Naive thymus-derived CD4-positive, alpha-beta T cell (primary cell): Measurements from ENCODE around the gene UTP4. TPM values are rescaled to one million over a fixed set of nuclear protein-coding genes. Genes with fewer than 3 reads are reported as not detected.

Experiments used
- ATAC-seq: fragments of 150-1000 bp; cut with Tn5 transposase; 2 replicates; pipeline ENCODE4 v1.10.0; 2021; ENCODE audit warnings: mild to moderate bottlenecking, moderate library complexity
- CTCF ChIA-PET: fragments of 350-600 bp; sonication (Branson Sonifier 250); formaldehyde crosslinking; loops from one replicate; lab custom pipeline; 2021; ENCODE audit warnings: antibody characterized with exemption; lab: Charles Lee
- POLR2A ChIA-PET: fragments of 350-600 bp; sonication (Branson Sonifier 250); formaldehyde crosslinking; loops from one replicate; lab custom pipeline; 2021; ENCODE audit warnings: antibody characterized with exemption, inconsistent platforms; lab: Charles Lee
- DNase-seq, 9 donors: peaks; one replicate each; pipeline versions ENCODE4 v3.0.0 to v3.0.0-alpha.2; 2020 to 2022; ENCODE audit warnings: mixed read lengths in 1 of 9
- H3K27ac ChIP-seq: one replicate; pipeline ENCODE4 v1.7.0; 2013; ENCODE audit warnings: mild to moderate bottlenecking, low read depth, low read length, moderate library complexity
- H3K27me3 ChIP-seq, 2 donors: one replicate each; pipeline ENCODE4 v1.7.0; 2013; ENCODE audit warnings: low read length in 2 of 2, mild to moderate bottlenecking in 2 of 2, moderate library complexity in 2 of 2; ENCODE audit not compliant: control insufficient read depth in 2 of 2, insufficient read depth in 2 of 2
- H3K36me3 ChIP-seq, 3 experiments: 1 replicate in 2 of 3; 2 replicates in 1 of 3; pipeline ENCODE4 v1.7.0; 2013; ENCODE audit warnings: low read length in 3 of 3, mild to moderate bottlenecking in 3 of 3, moderate library complexity in 1 of 3; ENCODE audit not compliant: insufficient read depth in 3 of 3, control insufficient read depth in 2 of 3
- H3K4me1 ChIP-seq, 2 donors: one replicate each; pipeline ENCODE4 v1.7.0; 2013; ENCODE audit warnings: low read length in 2 of 2, mild to moderate bottlenecking in 2 of 2, moderate library complexity in 1 of 2; ENCODE audit not compliant: control insufficient read depth in 2 of 2, insufficient read depth in 2 of 2
- H3K4me3 ChIP-seq: 2 replicates; pipeline ENCODE4 v1.7.0; 2013; ENCODE audit warnings: mild to moderate bottlenecking, low read length
- H3K9me3 ChIP-seq, 3 experiments: 1 replicate in 2 of 3; 2 replicates in 1 of 3; pipeline ENCODE4 v1.7.0; 2013; ENCODE audit warnings: low read length in 3 of 3; ENCODE audit not compliant: control insufficient read depth in 2 of 3
- H3K27ac Mint-ChIP-seq, 9 donors: one replicate each; pipeline ENCODE4 v1.8.0; 2020 to 2022; ENCODE audit warnings: mixed read lengths in 9 of 9, mild to moderate bottlenecking in 8 of 9, moderate library complexity in 5 of 9, inconsistent platforms in 2 of 9
- H3K27me3 Mint-ChIP-seq, 5 donors: one replicate each; pipeline ENCODE4 v1.8.0; 2021 to 2022; ENCODE audit warnings: mixed read lengths in 5 of 5, mild to moderate bottlenecking in 1 of 5
- H3K36me3 Mint-ChIP-seq, 5 donors: one replicate each; pipeline ENCODE4 v1.8.0; 2020 to 2022; ENCODE audit warnings: mixed read lengths in 5 of 5, mild to moderate bottlenecking in 3 of 5, inconsistent platforms in 1 of 5
- H3K4me1 Mint-ChIP-seq, 7 donors: one replicate each; pipeline ENCODE4 v1.8.0; 2020 to 2022; ENCODE audit warnings: mixed read lengths in 7 of 7, mild to moderate bottlenecking in 3 of 7, inconsistent platforms in 1 of 7
- H3K4me3 Mint-ChIP-seq, 10 donors: one replicate each; pipeline ENCODE4 v1.8.0; 2020 to 2022; ENCODE audit warnings: mild to moderate bottlenecking in 10 of 10, mixed read lengths in 10 of 10, moderate library complexity in 6 of 10, inconsistent platforms in 2 of 10
- H3K9me3 Mint-ChIP-seq, 11 donors: one replicate each; pipeline ENCODE4 v1.8.0; 2020 to 2022; ENCODE audit warnings: mixed read lengths in 11 of 11, mild to moderate bottlenecking in 4 of 11, inconsistent platforms in 1 of 11, moderate library complexity in 1 of 11
- intact Hi-C, 2 donors: fragments of 100-400 bp; cut with micrococcal nuclease; formaldehyde crosslinking; loops; one replicate each; pipeline ENCODE4 v1.15.1; 2023
- polyA plus RNA-seq, 2 donors: library from polyadenylated mRNA; unstranded; fragments of 300-500 nt; fragmentation: Illumina TruSeq; gene quantifications; one replicate each; pipeline ENCODE4 v1.2.3, GENCODE V29; 2021
- total RNA-seq, 6 experiments: library from RNA in 5 of 6; stranded (reverse) in 5 of 6; gene quantifications; 1 replicate in 5 of 6; 2 replicates in 1 of 6; pipeline ENCODE4 v1.2.3 and lab custom pipeline; 2021 to 2026

UTP4 gene
- total and polyA plus RNA-seq, 7 experiments from 2014 or later: 31.9 to 82.0 (median 42.9) TPM

DNA sequence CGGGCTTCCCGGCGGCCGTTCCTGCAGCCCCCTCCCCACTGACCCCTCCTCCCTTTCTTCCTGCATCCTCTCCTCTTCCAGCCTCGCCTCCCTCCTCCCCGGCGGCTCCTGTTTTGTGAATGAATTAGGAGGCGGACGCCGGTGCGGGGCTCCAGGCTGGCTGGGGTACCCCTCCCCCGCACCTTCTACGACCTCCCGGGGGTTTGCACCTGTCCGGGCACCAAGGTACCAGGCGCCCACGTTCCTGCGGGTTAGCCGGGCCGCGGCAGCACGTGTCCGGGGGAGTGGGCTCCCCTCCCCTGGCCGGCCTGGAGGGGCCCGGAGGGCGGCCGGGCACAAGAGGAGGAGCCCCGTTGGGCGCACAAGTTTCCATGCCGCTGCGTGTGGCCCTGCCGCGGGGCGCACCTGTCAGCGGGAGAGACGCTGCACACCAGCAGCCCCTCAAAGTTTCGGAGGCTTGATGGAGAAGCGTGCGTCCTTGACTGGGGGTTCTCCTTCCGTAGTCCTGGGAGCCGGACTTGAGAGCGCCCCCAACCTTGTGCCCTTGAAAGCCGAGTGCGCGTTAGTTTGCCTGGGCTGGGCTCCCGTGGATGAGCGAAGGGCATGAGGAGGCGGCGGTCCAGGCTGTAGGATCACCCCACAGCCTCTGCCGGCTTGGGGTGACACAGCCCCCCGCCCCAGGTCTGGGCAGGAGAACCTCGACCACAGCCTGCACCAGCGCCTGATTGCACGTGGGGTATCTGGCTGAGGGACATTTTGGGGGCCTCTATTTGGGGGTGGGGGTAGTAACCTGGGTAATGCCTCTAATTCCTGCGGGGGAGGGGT is 25.7 kb upstream of the UTP4 start:
- peak overlapping the region in 2 of 9 donors; percentile 30 to 62 for H3K27ac Mint-ChIP-seq
- H3K4me1 Mint-ChIP-seq: peaks cover 12 to 26% (median 22%) of the 10 kb centered on the region in 7 donors
- Histone ChIP-seq H3K36me3 (peaks cover 0 to 13% (median 0%) of the 10 kb centered on the region in 3 experiments), H3K9me3 (no peaks in the 10 kb centered on the region), H3K4me3 (no peak overlapping the region), H3K27ac (no peak overlapping the region), H3K27me3 (peaks cover 0 to 22% of the 10 kb centered on the region in 2 donors), H3K4me1 (peaks cover 10 to 32% of the 10 kb centered on the region in 2 donors)
- POLR2A ChIA-PET: no interaction called here
- H3K27me3 Mint-ChIP-seq: peaks cover 30 to 46% (median 42%) of the 10 kb centered on the region in 5 donors
- peaks cover 5 to 21% (median 19%) of the 10 kb centered on the region in 5 donors for H3K36me3 Mint-ChIP-seq
- ATAC-seq (no peak), DNase-seq (no peak)
- peak overlapping the region; percentile 54 to 89 (median 66) for H3K4me3 Mint-ChIP-seq
- intact Hi-C loops: loop anchor here (5.0 kb wide), 1 partner anchor 579 kb away; no protein-coding TSS in a partner anchor
- CTCF ChIA-PET: no interaction called here
- no peaks in the 10 kb centered on the region for H3K9me3 Mint-ChIP-seq

GRCh38 chr16:69107316-69107962 is 25.0 kb upstream of the UTP4 start:
- POLR2A ChIA-PET: no interaction called here
- CTCF ChIA-PET: no interaction called here
- H3K4me3 ChIP-seq: no peak overlapping the region
- no peaks in the 10 kb centered on the region for H3K9me3 ChIP-seq
- no peak for ATAC-seq
- no peaks in the 10 kb centered on the region for H3K9me3 Mint-ChIP-seq
- peaks cover 0 to 13% (median 0%) of the 10 kb centered on the region in 3 experiments for H3K36me3 ChIP-seq
- peaks cover 30 to 44% (median 41%) of the 10 kb centered on the region in 5 donors for H3K27me3 Mint-ChIP-seq
- no peak overlapping the region for H3K27ac ChIP-seq
- H3K4me1 Mint-ChIP-seq: peaks cover 12 to 26% (median 22%) of the 10 kb centered on the region in 7 donors
- DNase-seq: no peak
- peak overlapping the region in 1 of 9 donors; percentile 62 for H3K27ac Mint-ChIP-seq
- peak overlapping the region; percentile 47 to 89 (median 66) for H3K4me3 Mint-ChIP-seq
- H3K4me1 ChIP-seq: peaks cover 10 to 32% of the 10 kb centered on the region in 2 donors
- intact Hi-C loops: loop anchor here (5.0 kb wide), 1 partner anchor 580 kb away; no protein-coding TSS in a partner anchor
- H3K27me3 ChIP-seq: peaks cover 0 to 22% of the 10 kb centered on the region in 2 donors
- H3K36me3 Mint-ChIP-seq: peaks cover 5 to 21% (median 19%) of the 10 kb centered on the region in 5 donors

- Histone ChIP-seq H3K9me3 (no peaks in the 10 kb centered on the region), H3K27me3 (peaks cover 0 to 22% of the 10 kb centered on the region in 2 donors), H3K36me3 (peaks cover 0 to 13% (median 0%) of the 10 kb centered on the region in 3 experiments), H3K4me3 (no peak overlapping the region), H3K27ac (no peak overlapping the region), H3K4me1 (peaks cover 10 to 32% of the 10 kb centered on the region in 2 donors)
- ChIA-PET CTCF (no interaction called here), POLR2A (no interaction called here)
- H3K4me1 Mint-ChIP-seq: peaks cover 12 to 31% (median 22%) of the 10 kb centered on the region in 7 donors
- peak overlapping the region in 8 of 10 donors; percentile 19 to 89 (median 50) for H3K4me3 Mint-ChIP-seq
- H3K9me3 Mint-ChIP-seq: no peaks in the 10 kb centered on the region
- DNase-seq (no peak), ATAC-seq (no peak)
- H3K36me3 Mint-ChIP-seq: peaks cover 5 to 21% (median 19%) of the 10 kb centered on the region in 5 donors
- H3K27ac Mint-ChIP-seq: peak overlapping the region in 1 of 9 donors; percentile 20
- intact Hi-C loops: loop anchor here (5.0 kb wide), 1 partner anchor 581 kb away; no protein-coding TSS in a partner anchor
- H3K27me3 Mint-ChIP-seq: peaks cover 30 to 40% (median 35%) of the 10 kb centered on the region in 5 donors
Measured at GRCh38 chr16:69108064-69108904, 24.2 kb upstream of the UTP4 start.

GRCh38 chr16:69108905-69109252 is 23.6 kb upstream of the UTP4 start:
- ATAC-seq: no peak
- no peak overlapping the region for H3K27ac Mint-ChIP-seq

DNA sequence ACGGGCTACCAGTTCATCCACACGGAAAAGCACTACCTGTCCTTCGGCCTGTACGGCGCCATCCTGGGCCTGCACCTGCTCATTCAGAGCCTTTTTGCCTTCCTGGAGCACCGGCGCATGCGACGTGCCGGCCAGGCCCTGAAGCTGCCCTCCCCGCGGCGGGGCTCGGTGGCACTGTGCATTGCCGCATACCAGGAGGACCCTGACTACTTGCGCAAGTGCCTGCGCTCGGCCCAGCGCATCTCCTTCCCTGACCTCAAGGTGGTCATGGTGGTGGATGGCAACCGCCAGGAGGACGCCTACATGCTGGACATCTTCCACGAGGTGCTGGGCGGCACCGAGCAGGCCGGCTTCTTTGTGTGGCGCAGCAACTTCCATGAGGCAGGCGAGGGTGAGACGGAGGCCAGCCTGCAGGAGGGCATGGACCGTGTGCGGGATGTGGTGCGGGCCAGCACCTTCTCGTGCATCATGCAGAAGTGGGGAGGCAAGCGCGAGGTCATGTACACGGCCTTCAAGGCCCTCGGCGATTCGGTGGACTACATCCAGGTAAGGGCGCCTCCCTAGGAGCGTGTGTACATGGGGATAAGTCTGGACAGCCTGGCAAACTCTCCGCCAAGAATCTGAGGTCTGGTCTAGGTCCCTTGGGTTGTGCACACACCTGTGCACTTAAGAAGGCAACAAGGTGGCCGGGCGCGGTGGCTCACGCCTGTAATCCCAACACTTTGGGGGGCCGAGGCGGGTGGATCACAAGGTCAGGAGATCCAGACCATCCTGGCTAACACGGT is 22.8 kb upstream of the UTP4 start:
- no peak overlapping the region for H3K4me3 ChIP-seq
- no peak overlapping the region for H3K27ac ChIP-seq
- ChIA-PET POLR2A (no interaction called here), CTCF (no interaction called here)
- H3K36me3 Mint-ChIP-seq: peaks cover 6 to 28% (median 23%) of the 10 kb centered on the region in 5 donors
- H3K9me3 Mint-ChIP-seq: no peaks in the 10 kb centered on the region
- H3K4me1 Mint-ChIP-seq: peaks cover 12 to 31% (median 22%) of the 10 kb centered on the region in 7 donors
- H3K9me3 ChIP-seq: no peaks in the 10 kb centered on the region
- DNase-seq (no peak), ATAC-seq (no peak)
- intact Hi-C loops: loop anchor here (5.0 kb wide), 1 partner anchor 582 kb away; no protein-coding TSS in a partner anchor
- H3K27me3 Mint-ChIP-seq: peaks cover 26 to 37% (median 30%) of the 10 kb centered on the region in 5 donors
- H3K4me1 ChIP-seq: peaks cover 10 to 32% of the 10 kb centered on the region in 2 donors
- peaks cover 0 to 22% of the 10 kb centered on the region in 2 donors for H3K27me3 ChIP-seq
- peaks cover 0 to 23% (median 0%) of the 10 kb centered on the region in 3 experiments for H3K36me3 ChIP-seq
- H3K27ac Mint-ChIP-seq: no peak overlapping the region
- peak overlapping the region in 1 of 10 donors; percentile 2 for H3K4me3 Mint-ChIP-seq

More at GRCh38 chr16:69108905-69109252, 23.6 kb upstream of the UTP4 start:
- Histone ChIP-seq H3K27ac (no peak overlapping the region), H3K9me3 (no peaks in the 10 kb centered on the region), H3K4me3 (no peak overlapping the region), H3K27me3 (peaks cover 0 to 22% of the 10 kb centered on the region in 2 donors), H3K4me1 (peaks cover 10 to 32% of the 10 kb centered on the region in 2 donors), H3K36me3 (peaks cover 0 to 15% (median 0%) of the 10 kb centered on the region in 3 experiments)
- H3K36me3 Mint-ChIP-seq: peaks cover 5 to 23% (median 21%) of the 10 kb centered on the region in 5 donors
- DNase-seq: no peak
- POLR2A ChIA-PET: no interaction called here
- H3K27me3 Mint-ChIP-seq: peaks cover 30 to 40% (median 33%) of the 10 kb centered on the region in 5 donors
- H3K9me3 Mint-ChIP-seq: no peaks in the 10 kb centered on the region
- intact Hi-C loops: loop anchor here (5.0 kb wide), 1 partner anchor 582 kb away; no protein-coding TSS in a partner anchor
- CTCF ChIA-PET: no interaction called here
- peak overlapping the region in 3 of 10 donors; percentile 16 to 45 (median 20) for H3K4me3 Mint-ChIP-seq
- H3K4me1 Mint-ChIP-seq: peaks cover 12 to 32% (median 22%) of the 10 kb centered on the region in 7 donors
